DOHH2 (cell line): ENCODE data around the gene GATD1.
A peak's percentile ranks its signal among the peaks of the same experiment; 100 is the strongest.

Source experiments
- H3F3A ChIP-seq: fragments of 200-600 bp; sonication (generic), shearing (Covaris generic); 2 replicates; pipeline ENCODE4 v1.6.0; 2016; ENCODE audit warnings: antibody characterized with exemption, mild to moderate bottlenecking; ENCODE audit not compliant: control insufficient read depth, insufficient read depth
- H3K27ac ChIP-seq: fragments of 200-600 bp; sonication (generic); 2 replicates; pipeline ENCODE4 v1.5.1; 2014; ENCODE audit warnings: low read depth, mild to moderate bottlenecking, low read length, moderate library complexity
- H3K27me3 ChIP-seq: fragments of 200-600 bp; sonication (generic); 2 replicates; pipeline ENCODE4 v1.6.1; 2014; ENCODE audit warnings: mild to moderate bottlenecking, low read length, mixed read lengths; ENCODE audit not compliant: control insufficient read depth
- H3K36me3 ChIP-seq: fragments of 200-600 bp; sonication (generic); 2 replicates; pipeline ENCODE4 v1.6.1; 2014; ENCODE audit warnings: mild to moderate bottlenecking, low read length, moderate library complexity, mixed read lengths; ENCODE audit not compliant: control insufficient read depth
- H3K4me1 ChIP-seq: fragments of 200-600 bp; sonication (generic); 2 replicates; pipeline ENCODE4 v1.6.1; 2014; ENCODE audit warnings: mild to moderate bottlenecking, low read length, mixed read lengths; ENCODE audit not compliant: control insufficient read depth
- H3K4me2 ChIP-seq: fragments of 200-600 bp; sonication (generic); 2 replicates; pipeline ENCODE4 v1.6.0; 2014; ENCODE audit warnings: mild to moderate bottlenecking, low read length, moderate library complexity
- H3K4me3 ChIP-seq: fragments of 200-600 bp; sonication (generic); 2 replicates; pipeline ENCODE4 v1.5.1; 2014; ENCODE audit warnings: mild to moderate bottlenecking, low read length, mixed read lengths
- H3K79me2 ChIP-seq: fragments of 200-600 bp; sonication (generic); 2 replicates; pipeline ENCODE4 v1.6.1; 2014; ENCODE audit warnings: mild to moderate bottlenecking, low read length, mixed read lengths; ENCODE audit not compliant: control insufficient read depth
- H3K9me2 ChIP-seq: fragments of 200-600 bp; sonication (generic); replicated peaks from 2 replicates; pipeline ENCODE4 v1.6.1; 2014; ENCODE audit warnings: mild to moderate bottlenecking, low read length, mixed read lengths; ENCODE audit not compliant: control insufficient read depth
- H3K9me3 ChIP-seq: fragments of 200-600 bp; sonication (generic); 2 replicates; pipeline ENCODE4 v1.6.1; 2014; ENCODE audit warnings: antibody characterized with exemption, low read length, mixed read lengths; ENCODE audit not compliant: control insufficient read depth, insufficient read depth
- H4K20me1 ChIP-seq: fragments of 200-600 bp; sonication (generic); 2 replicates; pipeline ENCODE4 v1.6.0; 2014; ENCODE audit warnings: low read depth, mild to moderate bottlenecking, antibody characterized with exemption, low read length, moderate library complexity; ENCODE audit not compliant: control insufficient read depth, insufficient read depth
- EZH2phosphoT487 ChIP-seq: fragments of 200-600 bp; sonication (generic); IDR thresholded peaks from 2 replicates; pipeline ENCODE4 v1.6.1; 2017; ENCODE audit warnings: borderline replicate concordance, mild to moderate bottlenecking, antibody characterized with exemption, low read length, moderate library complexity, mixed read lengths
- TF ChIP-seq, protein P1 (sequence below): fragments of 200-600 bp; sonication (generic); IDR thresholded peaks from one replicate; pipeline ENCODE4 v1.5.1; 2014; ENCODE audit warnings: antibody characterized with exemption, mild to moderate bottlenecking, low read depth, low read length; ENCODE audit not compliant: poor library complexity, severe bottlenecking

Gene GATD1

GRCh38 chr11:810040-810567, 32.8 kb upstream of the GATD1 start:
- Histone ChIP-seq H3K27me3 (no peaks in the 10 kb centered on the region), H3K4me1 (peaks cover 51% of the 10 kb centered on the region), H4K20me1 (peaks cover 20% of the 10 kb centered on the region; the same call in 1 of the 2 replicates), H3K27ac (peak overlapping the region; percentile 75), H3K9me3 (no peaks in the 10 kb centered on the region), H3K79me2 (peaks cover 53% of the 10 kb centered on the region), H3K36me3 (peaks cover 60% of the 10 kb centered on the region), H3K9me2 (no peaks in the 10 kb centered on the region), H3F3A (peaks cover 47% of the 10 kb centered on the region), H3K4me2 (peak overlapping the region; percentile 67), H3K4me3 (peak overlapping the region; percentile 91)
- TF ChIP-seq, protein P1, sequence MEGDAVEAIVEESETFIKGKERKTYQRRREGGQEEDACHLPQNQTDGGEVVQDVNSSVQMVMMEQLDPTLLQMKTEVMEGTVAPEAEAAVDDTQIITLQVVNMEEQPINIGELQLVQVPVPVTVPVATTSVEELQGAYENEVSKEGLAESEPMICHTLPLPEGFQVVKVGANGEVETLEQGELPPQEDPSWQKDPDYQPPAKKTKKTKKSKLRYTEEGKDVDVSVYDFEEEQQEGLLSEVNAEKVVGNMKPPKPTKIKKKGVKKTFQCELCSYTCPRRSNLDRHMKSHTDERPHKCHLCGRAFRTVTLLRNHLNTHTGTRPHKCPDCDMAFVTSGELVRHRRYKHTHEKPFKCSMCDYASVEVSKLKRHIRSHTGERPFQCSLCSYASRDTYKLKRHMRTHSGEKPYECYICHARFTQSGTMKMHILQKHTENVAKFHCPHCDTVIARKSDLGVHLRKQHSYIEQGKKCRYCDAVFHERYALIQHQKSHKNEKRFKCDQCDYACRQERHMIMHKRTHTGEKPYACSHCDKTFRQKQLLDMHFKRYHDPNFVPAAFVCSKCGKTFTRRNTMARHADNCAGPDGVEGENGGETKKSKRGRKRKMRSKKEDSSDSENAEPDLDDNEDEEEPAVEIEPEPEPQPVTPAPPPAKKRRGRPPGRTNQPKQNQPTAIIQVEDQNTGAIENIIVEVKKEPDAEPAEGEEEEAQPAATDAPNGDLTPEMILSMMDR = peak; percentile 12
- TF ChIP-seq EZH2phosphoT487 = no peak

DNA sequence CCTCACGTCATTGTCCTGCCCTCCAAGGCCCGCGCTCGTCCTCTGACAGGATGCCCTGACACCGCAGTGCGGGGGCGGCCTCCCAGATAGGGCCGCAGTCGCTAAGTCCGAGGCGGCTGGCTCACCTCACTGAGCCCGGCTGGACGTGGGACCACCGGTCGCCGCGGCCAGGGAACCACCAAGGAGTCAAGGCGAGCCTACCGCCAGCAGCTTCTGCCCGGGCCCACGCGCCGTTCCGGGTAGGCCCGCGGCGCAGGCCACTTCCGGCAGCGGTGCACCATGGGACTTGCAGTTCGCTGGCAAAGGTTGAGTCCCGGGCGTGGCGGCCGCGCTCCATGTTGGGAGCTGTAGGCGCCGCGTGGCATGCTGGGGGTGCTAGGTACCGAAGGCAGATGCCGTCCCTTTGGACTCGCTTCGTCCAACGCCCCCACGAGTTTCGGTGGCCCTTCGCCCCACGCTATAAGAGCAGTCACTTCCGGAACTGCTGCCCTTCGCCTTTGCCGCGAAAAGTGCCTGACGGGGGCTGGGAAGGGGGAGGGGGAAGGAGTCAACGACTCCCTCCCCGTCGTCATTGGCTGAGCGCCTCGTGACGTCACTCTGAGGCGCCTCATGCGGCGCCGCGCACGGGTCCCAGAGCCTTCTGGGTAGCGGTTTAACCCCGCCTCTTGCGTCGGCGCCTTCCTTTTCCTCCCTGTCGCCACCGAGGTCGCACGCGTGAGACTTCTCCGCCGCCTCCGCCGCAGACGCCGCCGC, 32.2 kb upstream of the GATD1 start, which contains the start of gene RPLP2:
RPLP2 (plus strand) TSS at position 681 of the 753 bp plus-strand sequence. CDS start 268 bp downstream, outside the sequence.
- peak within 1 kb of the TSS; percentile 91 for H3K4me3 ChIP-seq
- H3K27me3 ChIP-seq = no peaks in the 10 kb centered on the region
- no peaks in the 10 kb centered on the region for H3K9me3 ChIP-seq
- H3K9me2 ChIP-seq = no peaks in the 10 kb centered on the region
- H3K79me2 ChIP-seq = peaks cover 58% of the 10 kb centered on the region
- peaks cover 20% of the 10 kb centered on the region; the same call in 1 of the 2 replicates for H4K20me1 ChIP-seq
- peaks cover 55% of the 10 kb centered on the region for H3K4me1 ChIP-seq
- H3K27ac ChIP-seq = peak within 1 kb of the TSS; percentile 75
- peaks cover 59% of the 10 kb centered on the region for H3K36me3 ChIP-seq
- peaks cover 42% of the 10 kb centered on the region for H3F3A ChIP-seq
- peak within 1 kb of the TSS; percentile 73 for H3K4me2 ChIP-seq
- TF ChIP-seq, protein P1 = no peak
- TF ChIP-seq EZH2phosphoT487 = no peak

DNA sequence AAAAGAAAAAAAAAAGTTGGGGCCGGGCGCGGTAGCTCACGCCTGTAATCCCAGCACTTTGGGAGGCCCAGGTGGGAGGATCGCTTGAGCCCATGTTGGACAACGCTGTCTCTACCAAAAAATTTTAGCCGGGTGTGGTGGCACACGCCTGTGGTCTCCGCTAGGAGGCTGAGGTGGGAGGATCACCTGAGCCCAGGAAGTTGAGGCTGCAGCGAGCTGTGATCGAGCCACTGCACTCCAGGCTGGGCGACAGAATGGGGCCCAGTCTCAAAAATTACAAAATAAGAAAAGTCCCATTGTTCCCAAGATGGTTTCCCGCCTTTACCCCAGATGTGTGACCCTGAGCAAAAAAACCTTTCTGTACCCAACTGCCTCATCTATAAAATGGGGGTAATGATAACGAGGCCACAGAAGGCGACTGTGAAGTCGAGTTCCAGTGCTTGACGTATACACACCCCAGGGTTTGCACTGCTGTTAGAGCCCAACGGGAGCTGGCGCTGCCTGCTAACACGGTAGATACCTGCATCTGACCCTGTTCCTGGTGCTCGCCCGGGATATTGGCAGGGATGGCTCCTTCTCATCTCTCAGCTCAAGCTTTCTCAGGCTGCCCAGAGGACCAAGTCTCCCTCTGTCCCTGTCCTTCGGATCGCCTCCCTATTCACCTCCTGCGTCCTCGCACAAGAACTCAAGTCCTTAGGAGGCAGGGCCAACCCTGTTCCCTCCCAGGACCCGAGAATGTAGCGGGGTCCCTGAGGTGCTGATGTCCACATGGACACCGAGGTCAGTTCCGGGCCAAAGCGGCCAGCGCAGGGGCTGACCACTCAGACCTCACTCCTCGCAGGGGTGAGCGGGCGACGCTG, 31.4 kb upstream of the GATD1 start:
- H3K4me1 ChIP-seq = peaks cover 60% of the 10 kb centered on the region
- peaks cover 66% of the 10 kb centered on the region for H3K79me2 ChIP-seq
- H3K27ac ChIP-seq = peak overlapping the region; percentile 75

More for the DNA sequence above, 31.4 kb upstream of the GATD1 start:
- TF ChIP-seq, protein P1 = peak; percentile 37
- TF ChIP-seq EZH2phosphoT487 = no peak
- no peaks in the 10 kb centered on the region for H3K27me3 ChIP-seq
- H3K4me2 ChIP-seq = peak overlapping the region; percentile 73
- H3K36me3 ChIP-seq = peaks cover 57% of the 10 kb centered on the region
- H3K9me2 ChIP-seq = no peaks in the 10 kb centered on the region
- H3K9me3 ChIP-seq = no peaks in the 10 kb centered on the region
- H3K4me3 ChIP-seq = peak overlapping the region; percentile 91
- H3F3A ChIP-seq = peaks cover 37% of the 10 kb centered on the region
- peaks cover 20% of the 10 kb centered on the region; the same call in 1 of the 2 replicates for H4K20me1 ChIP-seq
